HEK293 (cell line): ENCODE measurements around the gene PCDHGA5.
"Not testable (repeated sequence)": the region's sequence is repeated elsewhere in the genome, so short reads cannot be mapped to it uniquely, and the experiment has no call there.

Experiments
- CTCF ChIA-PET: fragments of 350-600 bp; formaldehyde crosslinking; extraction: SDS; loops from one replicate; lab custom pipeline; 2021; ENCODE audit warnings: antibody characterized with exemption; lab: Yijun Ruan, JAX
- POLR2A ChIA-PET: fragments of 300-600 bp; formaldehyde crosslinking; extraction: SDS; loops from one replicate; lab custom pipeline; 2020; ENCODE audit warnings: antibody characterized with exemption, inconsistent platforms; lab: Yijun Ruan, JAX
- H3K27ac ChIP-seq: fragments of 200-500 bp; sonication (Bioruptor generic); 2 replicates; pipeline ENCODE4 v1.5.1; 2014; ENCODE audit warnings: low read depth, low read length, control low read depth, inconsistent platforms; ENCODE audit errors: extremely low read depth
- H3K36me3 ChIP-seq, 2 experiments: fragments of 200-500 bp in 1 of 2; sonication (Bioruptor generic) in 1 of 2; 1 replicate in 1 of 2; 2 replicates in 1 of 2; pipeline ENCODE4 v1.5.1; 2014 to 2017; ENCODE audit warnings: inconsistent platforms in 2 of 2, low read length in 2 of 2; ENCODE audit not compliant: control insufficient read depth in 2 of 2, insufficient read depth in 1 of 2
- H3K4me1 ChIP-seq: fragments of 200-500 bp; sonication (Bioruptor generic); 2 replicates; pipeline ENCODE4 v1.5.1; 2014; ENCODE audit warnings: mild to moderate bottlenecking, low read length, inconsistent platforms; ENCODE audit not compliant: control insufficient read depth, insufficient read depth
- H3K4me3 ChIP-seq: 2 replicates; pipeline ENCODE4 v1.5.1; 2011; ENCODE audit warnings: low read depth, mild to moderate bottlenecking, control low read depth, low read length, moderate library complexity
- H3K9me3 ChIP-seq: fragments of 200-500 bp; sonication (Bioruptor generic); 2 replicates; pipeline ENCODE4 v1.5.1; 2014; ENCODE audit warnings: low read depth, low read length, inconsistent platforms; ENCODE audit not compliant: control insufficient read depth, insufficient read depth
- MEIS1 ChIP-seq: sonication (generic); formaldehyde crosslinking; IDR thresholded peaks from 2 replicates; pipeline ENCODE4 v1.8.1; 2022; ENCODE audit warnings: missing genetic modification reagents, mild to moderate bottlenecking, borderline replicate concordance
- RBAK ChIP-seq: fragments of 450-650 bp; formaldehyde crosslinking; IDR thresholded peaks from 2 replicates; pipeline ENCODE4 v1.5.1; 2016; ENCODE audit warnings: missing biosample characterization, missing genetic modification characterization
- ZFHX2 ChIP-seq: fragments of 450-650 bp; formaldehyde crosslinking; conservative IDR thresholded peaks from 2 replicates; pipeline ENCODE4 v1.5.1; 2016; ENCODE audit warnings: missing biosample characterization, missing genetic modification characterization
- ZNF239 ChIP-seq: fragments of 450-650 bp; formaldehyde crosslinking; IDR thresholded peaks from 2 replicates; pipeline ENCODE4 v1.5.1; 2016; ENCODE audit warnings: missing biosample characterization, missing genetic modification characterization
- ZNF335 ChIP-seq: fragments of 450-650 bp; formaldehyde crosslinking; conservative IDR thresholded peaks from 2 replicates; pipeline ENCODE4 v1.5.1; 2016; ENCODE audit warnings: missing biosample characterization, missing genetic modification characterization
- ZNF362 ChIP-seq: fragments of 450-650 bp; formaldehyde crosslinking; IDR thresholded peaks from 2 replicates; pipeline ENCODE4 v1.5.1; 2016; ENCODE audit warnings: missing biosample characterization, missing genetic modification characterization
- ZNF391 ChIP-seq: fragments of 450-650 bp; formaldehyde crosslinking; IDR thresholded peaks from 2 replicates; pipeline ENCODE4 v1.5.1; 2016; ENCODE audit warnings: low read depth, missing biosample characterization, missing genetic modification characterization, borderline replicate concordance
- ZNF426 ChIP-seq: fragments of 450-650 bp; formaldehyde crosslinking; IDR thresholded peaks from 2 replicates; pipeline ENCODE4 v1.5.1; 2017; ENCODE audit warnings: missing biosample characterization, missing genetic modification characterization, mild to moderate bottlenecking, inconsistent platforms, moderate library complexity
- ZNF548 ChIP-seq: fragments of 450-650 bp; formaldehyde crosslinking; IDR thresholded peaks from 2 replicates; pipeline ENCODE4 v1.5.1; 2016; ENCODE audit warnings: missing biosample characterization, missing genetic modification characterization
- ZNF555 ChIP-seq: fragments of 450-650 bp; formaldehyde crosslinking; conservative IDR thresholded peaks from 2 replicates; pipeline ENCODE4 v1.5.1; 2017; ENCODE audit warnings: missing biosample characterization, mild to moderate bottlenecking, missing genetic modification characterization, inconsistent platforms
- ZNF639 ChIP-seq: fragments of 450-650 bp; formaldehyde crosslinking; IDR thresholded peaks from 2 replicates; pipeline ENCODE4 v1.5.1; 2016; ENCODE audit warnings: missing biosample characterization, missing genetic modification characterization
- ZNF654 ChIP-seq: fragments of 450-650 bp; formaldehyde crosslinking; IDR thresholded peaks from 2 replicates; pipeline ENCODE4 v1.5.1; 2016; ENCODE audit warnings: low read depth, missing biosample characterization, missing genetic modification characterization
- ZNF747 ChIP-seq: fragments of 450-650 bp; formaldehyde crosslinking; IDR thresholded peaks from 2 replicates; pipeline ENCODE4 v1.5.1; 2016; ENCODE audit warnings: missing biosample characterization, missing genetic modification characterization
- ZNF830 ChIP-seq: fragments of 450-650 bp; IDR thresholded peaks from 2 replicates; pipeline ENCODE4 v1.5.0; 2018; ENCODE audit warnings: missing biosample characterization, missing genetic modification characterization, low read depth, mild to moderate bottlenecking, moderate library complexity
- TF ChIP-seq, protein P1 (sequence below): fragments of 450-650 bp; formaldehyde crosslinking; IDR thresholded peaks from 2 replicates; pipeline ENCODE4 v1.5.1; 2016; ENCODE audit warnings: missing biosample characterization, missing genetic modification characterization

The PCDHGA5 gene

DNA sequence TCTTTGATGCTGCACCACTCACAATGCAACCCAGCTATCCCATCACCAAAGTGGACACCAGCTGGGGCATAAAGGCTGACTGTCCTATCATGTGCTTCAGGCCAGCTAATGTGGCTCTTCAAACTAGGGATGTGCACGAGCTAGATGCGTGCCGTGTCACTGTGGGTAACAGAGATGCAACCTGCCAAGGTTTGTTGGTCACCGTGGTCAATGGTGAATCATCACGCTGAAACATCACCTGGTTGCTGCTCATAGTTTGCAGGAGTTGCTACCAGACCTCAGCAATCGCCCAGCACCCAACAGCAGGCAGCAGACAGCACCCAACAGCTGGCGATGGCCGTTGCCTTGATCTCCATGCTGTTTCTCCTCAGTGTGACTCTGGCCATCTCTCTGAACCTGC lies 35.7 kb upstream of the PCDHGA5 start:
- CTCF ChIA-PET: interaction anchor here (0.6 to 5.3 kb wide), 6 partner anchors 8 to 587 kb away, joined by 3 to 41 read pairs (median 4); partner anchors contain the start of genes PCDHGA2, PCDHGB1 and TAF7
- POLR2A ChIA-PET: interaction anchor here (1.1 kb wide), 1 partner anchor 291 kb away, joined by 3 read pairs; the partner anchor contains the start of gene DIAPH1
- Histone ChIP-seq H3K36me3 (no peaks in the 10 kb centered on the region), H3K9me3 (no peaks in the 10 kb centered on the region), H3K27ac (no peak overlapping the region), H3K4me1 (no peaks in the 10 kb centered on the region), H3K4me3 (no peak overlapping the region)
- TF ChIP-seq MEIS1 (CRISPR knock-in tag) (no peak), ZNF555 (no peak), ZNF548 (tag by site-specific recombination) (no peak), ZFHX2 (no peak), ZNF747 (no peak), ZNF362 (no peak), RBAK (tag by site-specific recombination) (no peak), ZNF639 (tag by site-specific recombination) (no peak), ZNF830 (no peak)
- TF ChIP-seq, protein P1, sequence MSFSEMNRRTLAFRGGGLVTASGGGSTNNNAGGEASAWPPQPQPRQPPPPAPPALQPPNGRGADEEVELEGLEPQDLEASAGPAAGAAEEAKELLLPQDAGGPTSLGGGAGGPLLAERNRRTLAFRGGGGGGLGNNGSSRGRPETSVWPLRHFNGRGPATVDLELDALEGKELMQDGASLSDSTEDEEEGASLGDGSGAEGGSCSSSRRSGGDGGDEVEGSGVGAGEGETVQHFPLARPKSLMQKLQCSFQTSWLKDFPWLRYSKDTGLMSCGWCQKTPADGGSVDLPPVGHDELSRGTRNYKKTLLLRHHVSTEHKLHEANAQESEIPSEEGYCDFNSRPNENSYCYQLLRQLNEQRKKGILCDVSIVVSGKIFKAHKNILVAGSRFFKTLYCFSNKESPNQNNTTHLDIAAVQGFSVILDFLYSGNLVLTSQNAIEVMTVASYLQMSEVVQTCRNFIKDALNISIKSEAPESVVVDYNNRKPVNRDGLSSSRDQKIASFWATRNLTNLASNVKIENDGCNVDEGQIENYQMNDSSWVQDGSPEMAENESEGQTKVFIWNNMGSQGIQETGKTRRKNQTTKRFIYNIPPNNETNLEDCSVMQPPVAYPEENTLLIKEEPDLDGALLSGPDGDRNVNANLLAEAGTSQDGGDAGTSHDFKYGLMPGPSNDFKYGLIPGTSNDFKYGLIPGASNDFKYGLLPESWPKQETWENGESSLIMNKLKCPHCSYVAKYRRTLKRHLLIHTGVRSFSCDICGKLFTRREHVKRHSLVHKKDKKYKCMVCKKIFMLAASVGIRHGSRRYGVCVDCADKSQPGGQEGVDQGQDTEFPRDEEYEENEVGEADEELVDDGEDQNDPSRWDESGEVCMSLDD (tag by site-specific recombination): no peak

GRCh38 chr5:141330299-141331080 lies 33.5 kb upstream of the PCDHGA5 start, which contains the start of gene PCDHGA1:
Gene PCDHGA1, plus strand, starts transcription at chr5:141330514.
- Histone ChIP-seq H3K9me3 (no peaks in the 10 kb centered on the region), H3K27ac (no peak within 1 kb of the TSS), H3K36me3 (no peaks in the 10 kb centered on the region), H3K4me3 (no peak within 1 kb of the TSS), H3K4me1 (no peaks in the 10 kb centered on the region)
- POLR2A ChIA-PET: interaction anchor here (2.1 kb wide), 1 partner anchor 10 kb away, joined by 10 read pairs; the partner anchor contains the start of gene TAF7
- TF ChIP-seq ZNF426 (tag by site-specific recombination) (no peak), ZNF239 (tag by site-specific recombination) (no peak), ZNF391 (tag by site-specific recombination) (no peak), ZNF654 (tag by site-specific recombination) (peak; percentile 60), ZNF362 (peak; percentile 41; the same call in 1 of the 2 replicates), ZNF335 (tag by site-specific recombination) (peak; percentile 73)
- CTCF ChIA-PET: interaction anchor here (0.6 to 5.3 kb wide), 23 partner anchors 9 to 1072 kb away, joined by 3 to 41 read pairs (median 4); partner anchors contain the start of genes PCDHB15, PCDHB8, PCDHGA11 and PCDHGA12

DNA sequence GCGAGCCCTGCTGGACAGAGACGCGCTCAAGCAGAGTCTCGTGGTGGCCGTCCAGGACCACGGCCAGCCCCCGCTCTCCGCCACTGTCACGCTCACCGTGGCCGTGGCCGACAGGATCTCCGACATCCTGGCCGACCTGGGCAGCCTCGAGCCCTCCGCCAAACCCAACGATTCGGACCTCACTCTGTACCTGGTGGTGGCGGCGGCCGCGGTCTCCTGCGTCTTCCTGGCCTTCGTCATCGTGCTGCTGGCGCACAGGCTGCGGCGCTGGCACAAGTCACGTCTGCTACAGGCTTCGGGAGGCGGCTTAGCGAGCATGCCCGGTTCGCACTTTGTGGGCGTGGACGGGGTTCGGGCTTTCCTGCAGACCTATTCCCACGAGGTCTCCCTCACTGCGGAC lies 31.4 kb upstream of the PCDHGA5 start:
- ChIA-PET POLR2A (interaction anchor here (2.7 kb wide), 1 partner anchor 12 kb away, joined by 19 read pairs; the partner anchor contains the start of gene TAF7), CTCF (interaction anchor here (0.6 to 3.5 kb wide), 4 partner anchors 11 to 225 kb away, joined by 3 to 21 read pairs (median 10); partner anchors contain the start of genes PCDHGA3 and PCDHGB1)
- H3K4me1 ChIP-seq, H3K36me3 ChIP-seq, H3K27ac ChIP-seq, H3K9me3 ChIP-seq, H3K4me3 ChIP-seq: not testable (repeated sequence)
